Measurements from ENCODE around the gene IGF2BP2.
"Not testable (repeated sequence)": the region's sequence is repeated elsewhere in the genome, so short reads cannot be mapped to it uniquely, and the experiment has no call there.

IGF2BP2 gene

GRCh38 chr3:185657691-185658503 is 166.9 kb downstream of the IGF2BP2 start:
- DNase-seq, result no peak

GRCh38 chr3:185657211-185657610 is 167.6 kb downstream of the IGF2BP2 start:
- no peak for DNase-seq

GRCh38 chr3:185656321-185656840 is 168.5 kb downstream of the IGF2BP2 start:
- DNase-seq, result no peak

GRCh38 chr3:185655426-185656320 is 169.2 kb downstream of the IGF2BP2 start:
- DNase-seq, result no peak

GRCh38 chr3:185654758-185655145 is 170.1 kb downstream of the IGF2BP2 start:
- no peak for DNase-seq

GRCh38 chr3:185653949-185654757 is 170.7 kb downstream of the IGF2BP2 start:
- no peak for DNase-seq

GRCh38 chr3:185651971-185652370 is 172.9 kb downstream of the IGF2BP2 start:
- DNase-seq, result no peak

- no peak for DNase-seq
Measured at GRCh38 chr3:185649414-185649813, 175.4 kb downstream of the IGF2BP2 start.

GRCh38 chr3:185648396-185648795 is 176.4 kb downstream of the IGF2BP2 start:
- DNase-seq, result no peak

GRCh38 chr3:185647880-185648210 is 177.0 kb downstream of the IGF2BP2 start:
- no peak for DNase-seq

GRCh38 chr3:185647134-185647879 is 177.5 kb downstream of the IGF2BP2 start:
- DNase-seq, result no peak

GRCh38 chr3:185646382-185647133 is 178.3 kb downstream of the IGF2BP2 start:
- DNase-seq, result no peak

- DNase-seq, result no peak
Measured at GRCh38 chr3:185645596-185646381, 179.1 kb downstream of the IGF2BP2 start.

GRCh38 chr3:185645191-185645590 is 179.7 kb downstream of the IGF2BP2 start:
- DNase-seq, result not testable (repeated sequence)

- DNase-seq, result no peak
Measured at GRCh38 chr3:185640308-185640707, 184.5 kb downstream of the IGF2BP2 start.

- no peak for DNase-seq
Measured at GRCh38 chr3:185639632-185640206, 185.1 kb downstream of the IGF2BP2 start.

GRCh38 chr3:185638651-185639050 is 186.2 kb downstream of the IGF2BP2 start:
- DNase-seq, result not testable (repeated sequence)

- no peak for DNase-seq
Measured at GRCh38 chr3:185637388-185637787, 187.5 kb downstream of the IGF2BP2 start.

- no peak for DNase-seq
Measured at GRCh38 chr3:185632996-185633395, 191.8 kb downstream of the IGF2BP2 start.

Measured in activated CD4-positive, CD25-positive, alpha-beta regulatory T cell (primary cell).